ENCODE measurements around the gene CCDC3. TPM values are rescaled to one million over a fixed set of nuclear protein-coding genes. Genes with fewer than 3 reads are reported as not detected.
"Not testable (repeated sequence)": the region's sequence is repeated elsewhere in the genome, so short reads cannot be mapped to it uniquely, and the experiment has no call there.

CCDC3 gene
- 122 TPM for total RNA-seq
- long read RNA-seq, transcript CCDC3-201 (3 exons, 2,731 nt): major isoform, 20 of 52 reads
- long read RNA-seq, partial matches to known transcripts: 0 of 52 reads
- long read RNA-seq, other reads (novel, unspliced or antisense): 32 of 52 reads

DNA sequence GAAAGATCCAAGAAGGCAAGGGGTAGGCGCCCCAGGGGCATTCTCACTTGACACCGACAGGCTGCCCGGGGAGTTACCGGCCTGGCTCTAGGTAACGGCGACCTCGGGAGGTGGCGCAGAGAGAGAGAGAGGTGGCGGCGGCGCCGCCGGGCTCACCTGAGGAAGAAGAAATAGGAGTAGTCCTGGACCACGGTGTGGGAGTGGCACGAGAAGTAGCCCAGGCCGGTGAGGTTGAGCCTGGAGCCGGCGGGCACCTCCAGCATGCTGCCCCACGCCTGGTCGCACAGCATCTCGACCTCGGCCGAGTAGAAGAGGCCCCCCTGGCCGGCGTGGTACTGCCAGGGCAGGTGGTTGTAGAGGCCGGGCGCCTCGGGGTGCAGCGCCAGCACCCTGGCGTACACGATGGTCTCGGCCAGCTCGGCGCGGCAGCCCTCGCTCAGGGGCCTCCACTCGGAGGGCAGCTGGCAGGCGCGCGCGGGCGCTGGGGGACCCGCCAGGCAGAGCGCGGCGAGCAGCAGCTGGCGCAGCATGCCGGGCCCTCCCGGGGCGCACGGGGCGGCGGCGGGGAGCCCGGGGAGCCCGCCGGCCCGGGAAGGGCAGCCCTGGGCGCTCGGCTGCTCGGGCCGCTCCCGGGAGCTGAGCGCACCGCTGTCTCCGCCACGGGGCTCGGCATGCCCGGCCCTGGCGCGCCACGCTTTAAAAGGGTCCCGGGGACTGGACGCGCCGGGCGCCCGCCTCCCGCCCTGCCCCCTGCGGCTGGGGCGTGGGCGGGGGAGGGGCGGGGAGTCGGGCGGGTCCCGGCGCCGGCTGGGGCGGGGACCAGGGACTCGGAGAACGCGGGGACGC lies at the start of gene CCDC3:
CCDC3 (minus strand) TSS at position 673 of the 846 bp plus-strand sequence; CDS start at position 530, 143 bp downstream.
- no peak for DNase-seq (ENCODE audit: low spot score)

DNA sequence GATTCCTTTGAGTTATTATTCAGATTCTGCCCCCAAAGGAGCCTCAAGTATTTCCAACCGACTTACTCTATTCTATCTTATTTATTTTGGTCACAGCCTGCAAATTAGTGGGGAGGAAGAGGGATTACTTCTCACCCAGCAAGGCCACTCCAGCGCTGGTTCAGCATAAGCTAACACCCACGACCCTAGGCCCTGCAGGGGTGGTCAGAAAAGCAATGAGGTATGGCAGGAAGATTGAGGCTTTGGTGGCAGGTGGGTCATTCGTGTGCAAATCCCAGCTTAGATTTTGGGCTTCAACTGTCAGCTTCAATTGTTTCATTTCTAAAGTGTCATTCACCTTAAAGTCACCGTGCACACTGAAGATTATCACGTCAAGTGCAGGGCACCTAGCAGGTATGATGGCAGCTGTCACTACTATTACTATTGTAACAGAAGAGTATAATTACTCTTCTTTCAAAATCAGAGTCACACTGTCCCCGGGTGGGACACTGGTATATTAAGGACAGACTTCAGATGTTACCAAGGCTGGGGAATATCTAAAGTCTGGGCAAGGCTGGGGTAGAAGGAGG lies 49.7 kb upstream of the CCDC3 start:
- no peak for DNase-seq (ENCODE audit: low spot score)

DNA sequence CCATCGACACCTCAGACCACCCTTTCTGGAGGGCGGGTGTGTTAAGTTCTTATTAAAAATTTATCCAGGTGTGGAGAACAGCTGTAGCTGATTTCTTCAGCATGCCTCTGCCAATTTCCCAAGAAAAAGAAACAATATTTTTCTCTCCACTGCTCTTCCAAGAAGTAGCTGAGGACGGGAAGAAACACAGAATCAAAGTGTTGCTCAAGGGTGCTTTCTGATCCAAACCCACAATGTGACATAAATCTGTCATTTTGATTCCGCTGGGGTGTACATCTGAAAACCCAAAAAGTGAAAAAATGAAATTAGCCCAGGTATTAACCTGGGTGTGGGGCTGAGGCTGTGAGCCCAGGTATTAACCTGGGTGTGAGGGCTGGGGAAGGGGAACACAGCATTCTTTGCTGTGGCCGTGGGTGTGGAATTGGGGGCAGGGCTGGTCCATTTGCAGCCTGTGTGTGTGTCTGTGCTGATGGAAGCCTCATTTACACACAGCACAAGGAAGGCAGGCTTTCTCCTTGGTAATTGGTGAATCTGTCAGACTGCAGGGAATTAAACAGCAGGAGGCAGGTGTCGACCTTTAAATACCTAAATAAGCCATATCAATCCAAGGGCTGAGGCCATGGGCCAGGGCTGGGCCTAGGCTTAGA lies 48.4 kb upstream of the CCDC3 start:
- DNase-seq (ENCODE audit: low spot score): no peak

DNA sequence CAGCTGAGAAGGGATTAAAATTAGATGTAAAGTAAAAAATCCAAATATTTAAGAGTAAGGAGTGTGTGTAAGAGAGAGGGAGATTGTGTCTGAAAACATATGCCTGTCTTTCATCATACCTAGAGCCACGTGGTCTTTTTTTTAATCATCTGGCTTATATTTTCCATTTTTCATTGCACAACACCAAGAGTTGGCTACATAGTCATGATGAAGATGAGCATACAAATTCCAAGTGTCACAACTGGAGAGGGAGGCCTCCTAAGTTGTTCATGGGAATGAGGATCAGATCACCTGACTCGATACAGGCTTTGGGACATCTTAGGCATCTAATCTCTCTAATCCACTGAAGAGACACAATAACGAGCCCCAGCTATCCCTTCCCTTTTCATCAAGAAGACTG lies 47.2 kb upstream of the CCDC3 start:
- no peak for DNase-seq (ENCODE audit: low spot score)

DNA sequence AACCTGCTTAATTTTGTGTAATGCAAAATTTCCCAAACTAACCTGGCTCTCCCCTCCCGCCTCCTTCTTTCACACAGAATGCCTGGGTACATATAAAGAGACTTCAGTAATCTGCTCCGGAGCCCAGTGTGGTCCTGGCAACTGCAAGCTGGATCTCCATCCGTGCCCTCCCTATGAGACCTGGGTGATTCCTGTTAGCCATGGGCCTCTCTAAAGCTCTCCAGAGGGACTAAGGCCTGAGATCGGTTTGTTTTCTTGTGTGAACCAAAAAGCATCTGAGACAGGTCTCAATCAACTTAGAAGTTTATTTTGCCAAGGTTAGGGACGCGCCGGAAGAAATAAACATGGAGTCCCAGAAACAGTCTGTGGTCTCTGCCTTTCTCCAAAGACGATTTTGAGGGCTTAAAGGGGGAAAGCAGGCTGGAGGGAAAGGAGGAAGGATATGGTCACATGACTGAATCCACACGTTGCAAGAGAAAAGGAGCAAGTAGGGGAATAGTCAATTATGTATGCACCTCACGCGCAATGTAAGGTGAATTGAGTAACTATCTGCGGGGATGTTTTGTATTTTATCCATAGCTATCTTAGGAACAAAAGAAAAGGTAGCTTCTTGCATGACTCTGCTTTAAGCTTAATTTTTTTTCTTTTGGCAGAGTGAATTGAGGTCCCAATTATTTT lies 46.2 kb upstream of the CCDC3 start:
- DNase-seq (ENCODE audit: low spot score): no peak

DNA sequence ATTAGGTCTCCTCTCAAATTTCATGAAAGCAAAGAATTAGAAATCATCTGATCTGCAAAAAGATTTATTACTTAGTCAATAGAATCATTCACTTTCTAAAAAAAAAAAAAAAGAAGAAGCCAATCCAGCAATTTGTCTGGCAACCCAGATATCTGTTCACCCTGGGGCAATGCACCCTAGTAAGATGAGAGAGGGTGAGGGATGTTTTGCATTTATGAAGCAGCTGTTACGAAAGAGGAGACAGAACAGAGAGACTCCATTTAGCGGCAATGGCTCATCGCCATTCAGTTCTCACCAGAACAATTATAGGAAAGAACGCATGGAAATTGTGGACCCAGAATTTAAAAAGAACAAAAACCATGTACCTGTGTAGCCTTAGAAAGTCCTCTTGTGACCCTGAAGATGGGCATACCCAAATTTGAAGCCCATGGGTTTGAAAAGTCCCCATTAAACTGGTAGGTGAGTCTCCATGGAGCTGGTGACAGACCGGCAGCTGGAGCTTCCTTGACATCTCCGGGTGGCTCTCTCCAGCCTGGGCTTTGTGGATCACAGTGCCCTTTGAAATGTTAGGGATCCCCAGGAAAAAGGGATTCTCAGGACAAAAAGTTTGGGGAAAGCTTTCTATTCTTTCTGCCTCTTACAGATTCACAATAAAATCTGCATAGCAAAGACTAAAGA lies 45.5 kb upstream of the CCDC3 start:
- DNase-seq (ENCODE audit: low spot score): no peak

DNA sequence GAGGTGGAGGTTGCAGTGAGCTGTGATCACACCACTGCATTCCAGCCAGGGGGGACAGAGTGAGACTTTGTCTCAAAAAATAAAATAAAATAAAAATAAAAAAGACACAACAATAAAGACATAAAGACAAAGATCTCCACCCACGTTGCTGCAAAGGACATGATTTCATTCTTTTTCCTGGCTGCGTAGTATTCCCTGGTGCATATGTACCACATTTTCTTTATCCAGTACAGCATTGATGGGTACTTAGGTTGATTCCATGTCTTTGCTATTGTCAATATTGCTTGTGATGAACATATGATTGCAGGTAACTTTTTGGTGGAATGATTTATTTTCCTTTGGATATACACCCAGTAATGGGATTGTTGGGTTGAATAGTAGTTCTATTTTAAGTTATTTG lies 42.0 kb upstream of the CCDC3 start:
- no peak for DNase-seq (ENCODE audit: low spot score)

DNA sequence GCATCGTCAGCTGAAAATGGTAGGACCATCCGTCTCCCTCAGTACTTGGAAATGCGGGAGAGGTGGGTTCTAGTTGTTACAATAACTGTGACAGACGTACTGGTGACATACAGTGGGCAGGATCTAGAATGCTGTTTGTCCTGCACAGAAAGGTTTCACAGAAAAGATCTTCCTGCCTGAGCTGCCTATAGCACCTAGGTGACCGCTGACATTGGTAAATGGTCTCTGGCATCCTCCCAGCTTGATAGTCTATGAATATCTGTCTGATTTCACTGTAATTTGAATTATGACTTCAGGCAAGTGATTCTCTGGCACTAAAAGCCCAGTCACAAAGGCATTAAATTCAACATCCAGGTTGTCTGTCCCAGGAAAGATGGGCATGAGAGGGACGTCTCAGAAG lies 38.2 kb upstream of the CCDC3 start:
- DNase-seq (ENCODE audit: low spot score): no peak

DNA sequence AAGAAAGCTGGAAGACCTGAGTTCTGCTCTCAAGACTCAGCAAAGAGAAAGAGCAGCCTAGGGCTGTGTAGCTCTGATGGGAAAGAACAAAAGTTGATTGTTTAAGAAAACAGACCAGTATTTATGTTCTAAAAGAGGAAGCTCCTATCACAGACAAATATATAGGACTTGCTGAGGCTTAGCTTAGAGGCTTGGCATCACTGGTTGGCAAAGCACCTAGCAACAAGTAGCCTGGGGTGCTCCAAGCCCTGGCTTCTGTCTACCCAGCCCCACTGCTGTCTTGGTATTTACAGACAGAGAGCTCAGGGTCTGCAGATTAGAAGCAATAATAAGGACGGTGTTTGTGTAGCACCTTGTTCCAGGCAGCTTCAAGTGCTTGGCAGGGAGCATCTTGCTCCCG lies 36.9 kb upstream of the CCDC3 start:
- DNase-seq (ENCODE audit: low spot score): no peak

DNA sequence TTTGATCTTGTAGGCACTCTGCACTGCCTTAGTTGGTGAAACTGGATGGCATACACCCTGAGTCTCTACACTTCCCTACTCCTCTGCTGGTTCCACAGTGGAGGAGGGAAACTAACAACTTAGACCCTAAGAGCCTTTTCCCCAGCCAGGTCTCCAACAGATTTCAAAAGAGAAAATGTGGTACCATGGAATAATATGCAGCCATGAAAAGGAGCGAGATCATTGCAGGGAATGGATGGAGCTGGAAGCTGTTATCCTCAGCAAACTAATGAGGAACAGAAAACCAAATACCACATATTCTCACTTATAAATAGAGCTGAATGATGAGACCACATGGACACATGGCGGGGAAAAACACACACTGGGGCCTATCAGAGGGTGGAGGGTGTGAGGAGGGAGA lies 36.3 kb upstream of the CCDC3 start:
- DNase-seq (ENCODE audit: low spot score): no peak

DNA sequence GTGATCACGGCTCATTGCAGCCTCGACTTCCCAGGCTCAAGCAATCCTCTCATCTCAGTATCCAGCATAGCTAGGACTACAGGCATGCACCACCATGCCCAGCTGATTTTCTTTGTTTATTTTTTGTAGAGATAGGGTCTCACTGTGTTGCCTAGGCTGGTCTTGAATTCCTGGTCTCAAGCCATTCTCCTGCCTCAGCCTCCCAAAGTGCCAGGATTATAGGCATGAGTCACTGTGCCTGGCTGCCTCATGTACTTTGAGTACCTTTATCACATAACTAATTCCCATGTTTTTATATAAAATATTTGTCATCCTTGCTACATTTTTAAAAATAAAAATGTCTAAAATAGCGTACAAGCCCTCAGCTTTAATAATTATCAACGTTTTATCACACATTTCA lies 35.3 kb upstream of the CCDC3 start:
- no peak for DNase-seq (ENCODE audit: low spot score)

DNA sequence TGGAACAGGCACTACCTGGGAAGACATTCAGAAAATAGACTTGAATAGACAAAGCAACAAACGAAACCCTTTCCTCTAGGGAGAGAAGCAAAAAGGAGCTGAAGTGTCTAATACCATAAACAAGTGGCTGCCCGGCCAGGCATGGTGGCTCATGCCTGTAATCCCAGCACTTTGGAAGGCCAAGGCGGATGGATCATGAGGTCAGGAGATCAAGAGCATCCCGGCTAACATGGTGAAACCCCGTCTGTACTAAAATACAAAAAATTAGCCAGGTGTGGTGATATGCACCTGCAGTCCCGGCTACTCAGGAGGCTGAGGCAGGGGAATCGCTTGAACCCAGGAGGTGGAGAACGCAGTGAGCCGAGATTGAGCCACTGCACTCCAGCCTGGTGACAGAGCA lies 34.2 kb upstream of the CCDC3 start:
- not testable (repeated sequence) for DNase-seq (ENCODE audit: low spot score)

DNA sequence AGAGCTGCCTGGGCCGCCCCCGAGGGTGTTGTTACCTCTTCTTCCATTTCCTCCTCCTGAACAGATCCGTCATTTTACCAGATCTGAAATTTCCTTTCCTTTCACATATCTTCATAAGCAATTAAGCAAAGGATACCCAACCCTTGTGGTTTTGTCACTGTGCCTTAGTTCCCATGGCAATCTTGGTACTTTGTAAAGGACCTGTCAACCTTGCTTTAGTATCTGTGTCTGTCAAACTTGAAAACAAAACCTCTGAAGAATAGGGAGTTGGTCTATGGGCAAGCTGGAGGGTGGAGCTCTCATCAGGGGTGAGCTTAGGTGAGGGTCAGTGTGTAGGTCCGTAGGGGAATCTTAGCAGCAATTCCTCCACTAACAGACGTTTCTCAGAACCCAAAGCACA lies 25.4 kb upstream of the CCDC3 start:
- DNase-seq (ENCODE audit: low spot score): no peak

DNA sequence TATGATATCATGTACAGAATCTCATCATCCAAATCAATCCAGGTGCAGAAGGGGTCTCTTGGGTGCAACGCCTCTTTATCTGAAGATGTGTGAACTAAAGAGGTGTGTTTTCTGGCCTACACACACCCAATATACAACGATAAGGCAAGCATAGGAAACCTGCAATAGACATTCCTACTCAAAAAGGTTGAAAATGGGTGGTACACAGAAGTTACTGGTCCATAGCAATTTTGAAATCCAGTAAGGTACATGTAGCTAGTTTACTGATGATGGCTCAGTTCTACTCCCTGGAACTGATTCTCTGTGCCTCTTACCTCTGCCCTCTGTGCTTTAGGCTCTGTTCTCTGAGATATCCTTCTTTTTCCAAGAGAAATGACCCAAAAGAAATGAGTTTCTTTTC lies 22.2 kb upstream of the CCDC3 start:
- no peak for DNase-seq (ENCODE audit: low spot score)

DNA sequence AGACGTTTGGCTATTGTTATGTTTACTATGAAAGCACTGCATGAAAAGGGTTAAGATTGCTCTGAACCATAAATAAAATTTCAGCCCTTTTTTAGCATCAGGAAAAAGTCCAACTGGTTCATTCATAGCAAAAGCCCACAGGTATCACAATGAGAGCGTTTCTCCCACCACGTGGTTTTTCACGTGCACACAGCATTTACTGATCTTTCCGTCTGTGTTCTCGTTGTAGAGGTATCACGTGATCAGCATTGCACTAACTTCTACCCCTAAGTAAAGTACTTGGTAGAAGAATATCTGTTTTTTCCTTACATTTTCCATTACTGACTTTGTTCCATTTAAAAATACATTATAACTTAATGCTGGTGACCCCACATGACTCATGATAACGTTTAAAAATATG lies 17.8 kb upstream of the CCDC3 start:
- DNase-seq (ENCODE audit: low spot score): no peak

DNA sequence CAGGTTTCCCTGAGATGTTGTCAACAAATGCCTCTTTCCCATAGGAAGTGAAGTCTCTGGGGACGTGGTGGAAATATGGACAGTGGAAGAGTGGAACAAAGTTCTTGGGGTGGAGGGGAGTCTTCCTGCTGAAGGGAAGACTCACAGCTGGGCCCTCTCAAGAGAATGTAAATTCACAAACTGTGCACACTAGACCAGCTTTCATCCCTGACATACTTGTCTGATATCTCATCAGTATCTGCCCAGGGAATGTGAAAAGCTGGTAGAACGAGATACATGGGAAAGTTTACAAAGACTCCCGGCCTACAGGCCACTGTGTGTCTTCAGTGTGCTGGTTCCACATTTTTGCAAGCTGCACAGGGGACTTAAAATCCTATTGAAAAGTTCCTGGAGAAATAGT lies 16.7 kb upstream of the CCDC3 start:
- no peak for DNase-seq (ENCODE audit: low spot score)

DNA sequence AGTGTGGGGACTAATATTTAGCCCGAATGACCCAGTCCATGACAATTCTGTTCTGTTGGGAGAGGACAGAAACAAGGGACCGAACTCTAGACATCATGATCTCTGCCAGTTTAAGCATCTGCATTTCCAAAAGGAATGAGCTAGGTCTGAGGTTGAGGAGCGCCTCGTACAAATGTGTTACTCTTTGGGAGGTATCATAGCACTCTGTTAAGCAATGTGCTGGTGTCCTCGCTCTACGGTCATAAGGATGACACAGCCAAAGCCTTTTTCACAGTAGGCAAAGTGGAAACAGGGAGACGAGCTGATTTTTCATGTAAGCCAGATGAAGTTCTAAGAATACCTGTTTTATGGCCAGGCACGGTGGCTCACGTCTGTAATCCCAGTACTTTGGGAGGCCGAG lies 15.4 kb upstream of the CCDC3 start:
- no peak for DNase-seq (ENCODE audit: low spot score)

DNA sequence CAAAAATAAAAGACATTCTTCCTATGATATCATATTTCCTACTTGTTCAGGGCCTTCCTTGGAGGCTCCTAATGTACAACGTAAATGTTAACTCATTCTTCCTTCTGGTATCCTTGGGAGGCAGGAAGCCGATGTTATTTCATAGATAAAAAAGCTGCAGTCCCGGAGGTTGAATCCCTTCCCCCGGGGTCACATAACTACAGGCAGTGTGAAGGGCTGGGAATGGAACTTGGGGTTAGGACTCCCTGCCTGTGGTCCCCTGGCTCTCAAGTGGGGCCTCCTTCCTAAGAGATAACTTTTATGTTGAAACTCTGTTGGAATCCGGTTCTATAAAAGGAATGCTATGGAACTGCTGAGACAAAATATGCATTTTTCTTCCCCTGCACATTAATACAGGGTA lies 14.9 kb upstream of the CCDC3 start:
- DNase-seq (ENCODE audit: low spot score): no peak

DNA sequence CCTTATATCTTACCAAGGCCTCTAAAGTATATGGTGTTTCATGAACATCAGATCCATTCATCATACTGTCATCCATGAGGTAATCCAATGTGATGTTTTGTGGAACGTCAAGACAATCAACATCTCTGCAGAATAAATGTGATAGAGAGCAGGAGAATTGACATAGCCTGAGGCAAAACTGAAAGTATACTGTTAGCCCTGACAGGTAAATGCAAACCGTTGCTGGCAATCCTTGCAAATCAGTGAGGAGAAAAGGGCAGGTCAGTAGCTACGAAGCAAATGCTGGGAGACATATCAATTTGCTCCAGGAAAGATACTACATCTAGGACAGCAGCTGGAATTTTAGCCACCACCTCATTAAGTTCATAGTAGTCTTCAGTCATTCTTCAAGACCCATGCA lies 4.5 kb upstream of the CCDC3 start:
- DNase-seq (ENCODE audit: low spot score): no peak

DNA sequence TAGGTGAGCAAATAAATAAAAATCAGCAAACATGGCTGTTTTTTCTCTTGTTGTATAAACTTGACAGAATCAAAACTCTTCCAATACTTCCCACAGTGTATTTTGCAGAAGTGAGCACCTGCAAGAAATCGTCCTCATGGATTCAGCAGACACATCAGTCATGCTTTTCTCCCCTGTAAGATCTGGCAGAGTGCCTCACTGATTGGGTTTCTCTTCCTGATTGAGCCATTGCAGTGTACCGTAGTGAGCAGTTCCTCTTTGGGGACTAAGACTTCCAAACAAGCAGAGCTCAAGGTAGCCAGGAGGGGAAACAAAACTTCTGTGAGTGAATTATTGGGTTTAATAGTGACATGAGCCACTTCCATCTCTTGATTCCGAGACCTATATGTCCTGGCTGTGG lies 2.2 kb upstream of the CCDC3 start:
- no peak for DNase-seq (ENCODE audit: low spot score)

DNA sequence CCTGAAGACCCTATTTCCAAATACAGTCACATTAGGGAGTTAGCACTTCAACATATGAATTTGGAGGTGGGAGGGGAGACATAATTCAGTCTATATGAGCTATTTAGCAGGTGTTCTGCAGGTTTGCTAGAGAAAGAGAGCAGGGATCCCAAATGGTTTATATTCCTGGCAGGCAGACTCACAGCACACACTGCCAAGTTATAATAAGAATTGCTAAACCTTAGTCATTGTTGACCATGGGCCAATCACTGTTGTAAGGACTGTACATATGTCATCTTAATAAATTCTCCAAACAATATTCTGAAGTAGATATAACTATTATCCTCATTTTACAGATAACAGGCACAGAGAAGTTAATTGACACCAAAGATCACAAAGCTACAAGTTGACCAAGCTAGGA lies 1.5 kb upstream of the CCDC3 start:
- no peak for DNase-seq (ENCODE audit: low spot score)

All from mesenteric fat pad (tissue), 1 donor.